GM12878 (cell line): ENCODE results near the gene EHF. TPM values are rescaled to one million over a fixed set of nuclear protein-coding genes. Genes with fewer than 3 reads are reported as not detected.

Experiments used
- ATAC-seq: fragments of 200-7000 bp; cut with Tn5 transposase; 3 replicates; pipeline ENCODE4 v1.9.1; 2020; ENCODE audit warnings: mild to moderate bottlenecking, moderate library complexity
- BruUV-seq: library from RNA; stranded (reverse); fragments of 400-500 nt; replicated peaks from 2 replicates; lab custom pipeline; 2021; lab: Mats Ljungman, UMichigan
- CTCF ChIA-PET: fragments of 300-600 bp; sonication (Branson Sonifier 250); formaldehyde crosslinking; extraction: SDS; loops from one replicate; lab custom pipeline; 2021; ENCODE audit warnings: inconsistent platforms; lab: Yijun Ruan, JAX
- POLR2A ChIA-PET: fragments of 350-600 bp; formaldehyde crosslinking; extraction: SDS; loops from one replicate; lab custom pipeline; 2021; ENCODE audit warnings: inconsistent platforms; lab: Charles Lee
- RAD21 ChIA-PET: fragments of 300-600 bp; sonication (Branson Sonifier 250); formaldehyde crosslinking; loops from one replicate; lab custom pipeline; 2023; ENCODE audit warnings: antibody characterized with exemption; ENCODE audit not compliant: unreplicated experiment; lab: Charles Lee
- SMC1A ChIA-PET: fragments of 300-600 bp; sonication (Branson Sonifier 250); formaldehyde crosslinking; loops from one replicate; lab custom pipeline; 2023; ENCODE audit not compliant: unreplicated experiment, uncharacterized antibody; lab: Charles Lee
- DNase-seq: peaks from one replicate; pipeline ENCODE4 v3.0.0-alpha.2; 2011; ENCODE audit warnings: low read depth, low spot score
- FAIRE-seq: peaks from 3 replicates; lab custom pipeline; 2011; peaks lifted over from hg19 to GRCh38; lab: Jason Lieb, UNC
- H2AFZ ChIP-seq: 2 replicates; pipeline ENCODE4 v1.6.0; 2011; ENCODE audit warnings: low read depth, low read length, control low read depth; ENCODE audit not compliant: control insufficient read depth
- H3K27ac ChIP-seq: 2 replicates; pipeline ENCODE4 v1.5.1; 2011; ENCODE audit warnings: control low read depth; ENCODE audit not compliant: control insufficient read depth, insufficient read depth
- H3K27me3 ChIP-seq, 2 experiments: replicated peaks in 1 of 2; 2 replicates each; pipeline versions ENCODE4 v1.6.0 to v1.6.1; 2011; ENCODE audit warnings: low read length in 1 of 2; ENCODE audit not compliant: control insufficient read depth in 2 of 2, insufficient read depth in 2 of 2
- H3K36me3 ChIP-seq, 2 experiments: 2 replicates each; pipeline ENCODE4 v1.5.1; 2011; ENCODE audit warnings: low read length in 1 of 2; ENCODE audit not compliant: control insufficient read depth in 2 of 2, insufficient read depth in 2 of 2
- H3K4me1 ChIP-seq: 2 replicates; pipeline ENCODE4 v1.6.1; 2011; ENCODE audit warnings: mild to moderate bottlenecking, low read length, moderate library complexity, mixed read lengths; ENCODE audit not compliant: control insufficient read depth, insufficient read depth
- H3K4me2 ChIP-seq: 2 replicates; pipeline ENCODE4 v1.6.0; 2011; ENCODE audit warnings: control low read depth; ENCODE audit not compliant: control insufficient read depth, insufficient read depth
- H3K4me3 ChIP-seq: fragments of 200-600 bp; sonication (generic); 2 replicates; pipeline ENCODE4 v1.5.1; 2016
- H3K79me2 ChIP-seq: 2 replicates; pipeline ENCODE4 v1.6.0; 2011; ENCODE audit warnings: low read length; ENCODE audit not compliant: control insufficient read depth, insufficient read depth
- H3K9ac ChIP-seq: 2 replicates; pipeline ENCODE4 v1.8.0; 2011; ENCODE audit warnings: low read length, control low read depth, mixed read lengths; ENCODE audit not compliant: control insufficient read depth, insufficient read depth
- H3K9me3 ChIP-seq: replicated peaks from 3 replicates; pipeline ENCODE4 v1.5.1; 2011; ENCODE audit warnings: mild to moderate bottlenecking, low read length; ENCODE audit not compliant: control insufficient read depth, insufficient read depth
- H4K20me1 ChIP-seq: 2 replicates; pipeline ENCODE4 v1.6.0; 2011; ENCODE audit not compliant: control insufficient read depth, insufficient read depth
- CBX5 ChIP-seq: sonication (generic); IDR thresholded peaks from 2 replicates; pipeline ENCODE4 v1.6.1; 2016; ENCODE audit warnings: low read depth, moderate library complexity, mild to moderate bottlenecking, inconsistent platforms
- NFYA ChIP-seq: IDR thresholded peaks from 2 replicates; pipeline ENCODE4 v1.6.1; 2011; ENCODE audit warnings: low read depth, mild to moderate bottlenecking, low read length, improper control_type of control experiment, borderline replicate concordance
- POU2F2 ChIP-seq: IDR thresholded peaks from 3 replicates; pipeline ENCODE4 v1.6.1; 2011; ENCODE audit warnings: low read depth, mild to moderate bottlenecking, low read length, borderline replicate concordance
- SIX5 ChIP-seq: IDR thresholded peaks from 2 replicates; pipeline ENCODE4 v1.6.1; 2011; ENCODE audit warnings: mild to moderate bottlenecking, low read depth, low read length, moderate library complexity; ENCODE audit not compliant: severe bottlenecking
- SMARCA5 ChIP-seq: fragments of 450-650 bp; IDR thresholded peaks from 2 replicates; pipeline ENCODE4 v1.6.1; 2017; ENCODE audit warnings: mild to moderate bottlenecking
- SREBF1 ChIP-seq: IDR thresholded peaks from 2 replicates; pipeline ENCODE4 v1.6.1; 2012; ENCODE audit warnings: mild to moderate bottlenecking, low read length
- TAF1 ChIP-seq: IDR thresholded peaks from 2 replicates; pipeline ENCODE4 v1.6.1; 2011; ENCODE audit warnings: mild to moderate bottlenecking, low read depth, low read length, borderline replicate concordance
- WGBS: methylation state at CpG from one replicate; pipeline ENCODE4 v1.1.6; 2016; ENCODE audit warnings: low lambda C conversion rate; ENCODE audit not compliant: insufficient replicate concordance, insufficient coverage; ENCODE audit errors: missing lambda C conversion rate; 5-methylcytosine and 5-hydroxymethylcytosine counted together
- in situ Hi-C: fragments of 300-500 bp; cut with MboI; formaldehyde crosslinking; loops from 9 replicates; pipeline ENCODE4 v1.14.3; 2018; ENCODE audit warnings: mixed read lengths
- intact Hi-C: fragments of 100-400 bp; cut with micrococcal nuclease; formaldehyde crosslinking; loops from one replicate; pipeline ENCODE4 v1.14.2; 2022; ENCODE audit not compliant: unreplicated experiment
- polyA plus RNA-seq, 11 experiments: library from polyadenylated mRNA; depleted of rRNA in 4 of 11; unstranded in 6 of 11; stranded (reverse) in 5 of 11; fragments of >200 nt; fragmentation: Nextera tagmentation in 4 of 11; fragmentation: Illumina TruSeq in 1 of 11; extraction: Ambion mirVana in 4 of 11; extraction: Trizol in 1 of 11; gene quantifications; 1 replicate in 1 of 11; 2 replicates in 10 of 11; pipeline versions ENCODE4 v1.2.1 to v1.2.3, GENCODE V29; 2011 to 2016; ENCODE audit warnings: inconsistent platforms in 2 of 11, missing spikeins in 2 of 11, low read depth in 1 of 11
- total RNA-seq, 4 experiments: library from RNA; depleted of rRNA in 3 of 4; stranded (reverse); fragments of >200 nt in 3 of 4; fragmentation: Illumina TruSeq in 1 of 4; extraction: Trizol in 1 of 4; gene quantifications; 2 replicates each; pipeline versions ENCODE4 v1.2.1 to v1.2.3, GENCODE V29; 2013 to 2021
- TF ChIP-seq, protein P1 (sequence below): fragments of 450-650 bp; IDR thresholded peaks from 2 replicates; pipeline ENCODE4 v1.6.1; 2016; ENCODE audit warnings: mild to moderate bottlenecking, moderate library complexity, borderline replicate concordance
- TF ChIP-seq, protein P2 (sequence below): fragments of 450-650 bp; IDR thresholded peaks from 2 replicates; pipeline ENCODE4 v1.6.1; 2017; ENCODE audit warnings: mild to moderate bottlenecking, moderate library complexity

Gene EHF
- total and polyA plus RNA-seq, 10 of the 15 experiments (the other 5 are each of a cell fraction or from before 2014, with no cell fraction given), result 0.04 to 0.33 (median 0.06) TPM; not detected in 6

DNA sequence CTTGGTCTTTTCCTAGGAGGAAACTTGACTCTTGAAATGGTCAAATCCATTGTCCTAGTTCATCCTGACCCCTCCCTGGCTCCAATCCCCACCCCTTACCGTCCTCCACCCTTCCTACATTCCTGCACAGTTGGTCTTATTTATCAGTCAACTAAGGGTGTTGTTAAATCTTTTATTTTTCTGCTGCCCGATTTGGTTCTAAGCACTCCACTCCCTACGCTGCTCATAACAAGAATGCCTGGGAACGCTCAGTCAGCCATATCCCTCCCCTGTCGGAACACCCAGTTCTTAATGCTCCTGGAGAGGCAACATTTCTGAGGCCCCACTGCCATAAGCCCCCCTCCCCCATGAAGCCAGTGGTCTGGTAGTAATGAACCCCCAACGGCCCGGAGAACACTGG, 9.7 kb downstream of the EHF start:
- no peaks in the 10 kb centered on the region for H4K20me1 ChIP-seq
- no peak overlapping the region for H2AFZ ChIP-seq
- no peak overlapping the region for H3K27ac ChIP-seq
- no TSS peak for BruUV-seq
- H3K4me2 ChIP-seq, result no peak overlapping the region
- ChIA-PET SMC1A (no interaction called here), CTCF (no interaction called here), POLR2A (interaction anchor here (0.6 kb wide), 1 partner anchor 285 kb away, joined by 5 read pairs; no protein-coding TSS in a partner anchor)
- intact Hi-C loops, result no loop called here
- DNase-seq (no peak), FAIRE-seq (no peak), ATAC-seq (no peak)
- H3K4me1 ChIP-seq, result peaks cover 10% of the 10 kb centered on the region
- in situ Hi-C loops, result no loop called here
- H3K9me3 ChIP-seq, result no peaks in the 10 kb centered on the region
- 69% methylated on average over 7 of the region's 7 CpGs for WGBS
- H3K79me2 ChIP-seq, result no peaks in the 10 kb centered on the region
- H3K36me3 ChIP-seq, result no peaks in the 10 kb centered on the region
- TF ChIP-seq, protein P1, sequence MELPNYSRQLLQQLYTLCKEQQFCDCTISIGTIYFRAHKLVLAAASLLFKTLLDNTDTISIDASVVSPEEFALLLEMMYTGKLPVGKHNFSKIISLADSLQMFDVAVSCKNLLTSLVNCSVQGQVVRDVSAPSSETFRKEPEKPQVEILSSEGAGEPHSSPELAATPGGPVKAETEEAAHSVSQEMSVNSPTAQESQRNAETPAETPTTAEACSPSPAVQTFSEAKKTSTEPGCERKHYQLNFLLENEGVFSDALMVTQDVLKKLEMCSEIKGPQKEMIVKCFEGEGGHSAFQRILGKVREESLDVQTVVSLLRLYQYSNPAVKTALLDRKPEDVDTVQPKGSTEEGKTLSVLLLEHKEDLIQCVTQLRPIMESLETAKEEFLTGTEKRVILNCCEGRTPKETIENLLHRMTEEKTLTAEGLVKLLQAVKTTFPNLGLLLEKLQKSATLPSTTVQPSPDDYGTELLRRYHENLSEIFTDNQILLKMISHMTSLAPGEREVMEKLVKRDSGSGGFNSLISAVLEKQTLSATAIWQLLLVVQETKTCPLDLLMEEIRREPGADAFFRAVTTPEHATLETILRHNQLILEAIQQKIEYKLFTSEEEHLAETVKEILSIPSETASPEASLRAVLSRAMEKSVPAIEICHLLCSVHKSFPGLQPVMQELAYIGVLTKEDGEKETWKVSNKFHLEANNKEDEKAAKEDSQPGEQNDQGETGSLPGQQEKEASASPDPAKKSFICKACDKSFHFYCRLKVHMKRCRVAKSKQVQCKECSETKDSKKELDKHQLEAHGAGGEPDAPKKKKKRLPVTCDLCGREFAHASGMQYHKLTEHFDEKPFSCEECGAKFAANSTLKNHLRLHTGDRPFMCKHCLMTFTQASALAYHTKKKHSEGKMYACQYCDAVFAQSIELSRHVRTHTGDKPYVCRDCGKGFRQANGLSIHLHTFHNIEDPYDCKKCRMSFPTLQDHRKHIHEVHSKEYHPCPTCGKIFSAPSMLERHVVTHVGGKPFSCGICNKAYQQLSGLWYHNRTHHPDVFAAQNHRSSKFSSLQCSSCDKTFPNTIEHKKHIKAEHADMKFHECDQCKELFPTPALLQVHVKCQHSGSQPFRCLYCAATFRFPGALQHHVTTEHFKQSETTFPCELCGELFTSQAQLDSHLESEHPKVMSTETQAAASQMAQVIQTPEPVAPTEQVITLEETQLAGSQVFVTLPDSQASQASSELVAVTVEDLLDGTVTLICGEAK, result no peak
- TF ChIP-seq NFYA, result no peak
- TF ChIP-seq SREBF1, result no peak
- TF ChIP-seq, protein P2, sequence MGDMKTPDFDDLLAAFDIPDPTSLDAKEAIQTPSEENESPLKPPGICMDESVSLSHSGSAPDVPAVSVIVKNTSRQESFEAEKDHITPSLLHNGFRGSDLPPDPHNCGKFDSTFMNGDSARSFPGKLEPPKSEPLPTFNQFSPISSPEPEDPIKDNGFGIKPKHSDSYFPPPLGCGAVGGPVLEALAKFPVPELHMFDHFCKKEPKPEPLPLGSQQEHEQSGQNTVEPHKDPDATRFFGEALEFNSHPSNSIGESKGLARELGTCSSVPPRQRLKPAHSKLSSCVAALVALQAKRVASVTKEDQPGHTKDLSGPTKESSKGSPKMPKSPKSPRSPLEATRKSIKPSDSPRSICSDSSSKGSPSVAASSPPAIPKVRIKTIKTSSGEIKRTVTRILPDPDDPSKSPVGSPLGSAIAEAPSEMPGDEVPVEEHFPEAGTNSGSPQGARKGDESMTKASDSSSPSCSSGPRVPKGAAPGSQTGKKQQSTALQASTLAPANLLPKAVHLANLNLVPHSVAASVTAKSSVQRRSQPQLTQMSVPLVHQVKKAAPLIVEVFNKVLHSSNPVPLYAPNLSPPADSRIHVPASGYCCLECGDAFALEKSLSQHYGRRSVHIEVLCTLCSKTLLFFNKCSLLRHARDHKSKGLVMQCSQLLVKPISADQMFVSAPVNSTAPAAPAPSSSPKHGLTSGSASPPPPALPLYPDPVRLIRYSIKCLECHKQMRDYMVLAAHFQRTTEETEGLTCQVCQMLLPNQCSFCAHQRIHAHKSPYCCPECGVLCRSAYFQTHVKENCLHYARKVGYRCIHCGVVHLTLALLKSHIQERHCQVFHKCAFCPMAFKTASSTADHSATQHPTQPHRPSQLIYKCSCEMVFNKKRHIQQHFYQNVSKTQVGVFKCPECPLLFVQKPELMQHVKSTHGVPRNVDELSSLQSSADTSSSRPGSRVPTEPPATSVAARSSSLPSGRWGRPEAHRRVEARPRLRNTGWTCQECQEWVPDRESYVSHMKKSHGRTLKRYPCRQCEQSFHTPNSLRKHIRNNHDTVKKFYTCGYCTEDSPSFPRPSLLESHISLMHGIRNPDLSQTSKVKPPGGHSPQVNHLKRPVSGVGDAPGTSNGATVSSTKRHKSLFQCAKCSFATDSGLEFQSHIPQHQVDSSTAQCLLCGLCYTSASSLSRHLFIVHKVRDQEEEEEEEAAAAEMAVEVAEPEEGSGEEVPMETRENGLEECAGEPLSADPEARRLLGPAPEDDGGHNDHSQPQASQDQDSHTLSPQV, result no peak
- no peak for TF ChIP-seq CBX5
- TF ChIP-seq SMARCA5, result no peak
- no peak for TF ChIP-seq POU2F2
- TF ChIP-seq TAF1, result no peak
- TF ChIP-seq SIX5, result no peak
- TF ChIP-seq, all 136 proteins: peak for 0
- RAD21 ChIA-PET, result no interaction called here
- Histone ChIP-seq H3K9ac (no peak overlapping the region), H3K4me3 (no peak overlapping the region), H3K27me3 (peaks cover 0 to 3% of the 10 kb centered on the region in 2 experiments; a peak in 1 of 4 replicates)
